Esophagus squamous epithelium (tissue), 4 donors: ENCODE data around the gene SH3GLB1.

Experiments used
- CTCF ChIP-seq, 6 experiments: fragments of 450-650 bp in 4 of 6; fragments of 200-600 bp in 2 of 6; sonication (generic) in 2 of 6; IDR thresholded peaks; one replicate each; pipeline ENCODE4 v1.5.1; 2016 to 2019; ENCODE audit warnings: antibody characterized with exemption in 6 of 6, mild to moderate bottlenecking in 4 of 6, moderate library complexity in 4 of 6
- POLR2A ChIP-seq, 4 donors: fragments of 450-650 bp; IDR thresholded peaks; one replicate each; pipeline ENCODE4 v1.6.1; 2017; ENCODE audit warnings: antibody characterized with exemption in 4 of 4, mild to moderate bottlenecking in 4 of 4, moderate library complexity in 3 of 4

DNA sequence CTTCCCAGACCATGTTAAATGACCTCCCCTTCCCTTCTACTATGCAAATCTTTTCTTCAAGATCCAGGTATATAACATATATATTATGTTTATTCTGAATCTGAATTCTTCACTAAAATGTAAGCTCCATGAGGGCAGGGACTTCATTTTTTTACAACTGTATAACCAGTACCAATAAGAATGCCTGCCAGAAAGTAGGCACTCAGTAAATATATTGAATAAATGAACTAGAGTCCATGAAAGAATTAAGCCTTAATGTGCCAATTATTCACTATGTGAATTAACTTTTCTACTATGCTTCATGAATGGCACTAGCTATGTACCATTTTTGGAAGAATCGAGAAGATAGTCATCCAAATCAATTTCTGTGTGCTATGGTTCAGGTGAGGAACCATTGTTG, 60.1 kb downstream of the SH3GLB1 start:
- TF ChIP-seq CTCF (IDR thresholded peaks at IDR 0.05) (no peak), POLR2A (IDR thresholded peaks at IDR 0.05) (no peak)
